ENCODE results near the gene IKBKE.

The IKBKE gene

DNA sequence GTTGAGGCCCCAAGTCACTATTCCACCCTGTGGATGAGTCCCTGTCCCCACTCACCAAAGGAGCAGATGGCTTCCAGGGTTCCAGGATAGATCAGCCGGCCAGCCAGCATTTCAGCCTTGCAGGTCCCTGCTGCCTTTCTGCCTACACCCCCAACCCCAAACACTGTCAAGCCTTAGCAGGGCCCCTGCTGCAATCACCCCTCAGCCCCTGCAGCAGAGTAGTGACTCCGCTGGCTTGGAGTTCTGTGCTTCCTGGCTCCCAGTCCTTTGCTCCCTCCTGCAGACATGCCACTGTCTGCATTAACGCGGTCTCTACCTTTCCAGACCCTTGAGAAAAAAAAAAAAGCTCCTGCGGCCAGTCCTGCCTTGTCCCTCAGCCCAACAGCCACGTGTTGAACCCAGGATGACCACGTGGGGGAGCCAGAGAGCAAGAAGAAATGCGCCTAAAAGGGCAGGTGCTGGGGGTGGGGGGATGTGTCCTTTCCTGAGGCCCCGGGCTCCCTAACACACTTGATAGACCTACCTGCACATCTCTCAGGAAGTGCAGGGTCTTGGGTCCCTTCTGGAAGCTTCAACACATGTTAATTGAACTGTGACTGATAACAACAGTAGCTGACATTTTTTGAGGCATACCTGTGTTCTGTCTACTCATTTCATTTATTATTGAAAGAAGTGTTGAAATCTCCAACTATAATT lies 74.4 kb downstream of the IKBKE start:
- Histone ChIP-seq H4K20me1 (ENCODE audit: insufficient read depth, low read length, poor library complexity, severe bottlenecking) (no peaks in the 10 kb centered on the region), H3K9me2 (replicated peaks; ENCODE audit: low read depth, low read length) (no peaks in the 10 kb centered on the region), H3K79me2 (ENCODE audit: insufficient read depth, low read length) (no peaks in the 10 kb centered on the region), H3K27me3 (ENCODE audit: insufficient read depth, low read length, poor library complexity, severe bottlenecking) (no peaks in the 10 kb centered on the region), H3K4me1 (ENCODE audit: insufficient read depth, low read length, poor library complexity, severe bottlenecking) (no peaks in the 10 kb centered on the region), H3F3A (ENCODE audit: low read depth) (no peaks in the 10 kb centered on the region), H3K4me2 (ENCODE audit: low read depth, low read length, poor library complexity, severe bottlenecking) (no peak overlapping the region), H3K9me3 (ENCODE audit: insufficient read depth, low read depth, low read length) (no peaks in the 10 kb centered on the region), H3K36me3 (ENCODE audit: insufficient read depth, low read length) (no peaks in the 10 kb centered on the region), H3K9ac (ENCODE audit: low read depth, low read length, poor library complexity, severe bottlenecking) (no peak overlapping the region), H2AFZ (ENCODE audit: low read length) (no peak overlapping the region), H3K4me3 (ENCODE audit: low read length, poor library complexity, severe bottlenecking) (no peak overlapping the region)
- TF ChIP-seq EZH2phosphoT487 (IDR thresholded peaks at IDR 0.05; ENCODE audit: borderline replicate concordance): no peak
- TF ChIP-seq, protein P1, sequence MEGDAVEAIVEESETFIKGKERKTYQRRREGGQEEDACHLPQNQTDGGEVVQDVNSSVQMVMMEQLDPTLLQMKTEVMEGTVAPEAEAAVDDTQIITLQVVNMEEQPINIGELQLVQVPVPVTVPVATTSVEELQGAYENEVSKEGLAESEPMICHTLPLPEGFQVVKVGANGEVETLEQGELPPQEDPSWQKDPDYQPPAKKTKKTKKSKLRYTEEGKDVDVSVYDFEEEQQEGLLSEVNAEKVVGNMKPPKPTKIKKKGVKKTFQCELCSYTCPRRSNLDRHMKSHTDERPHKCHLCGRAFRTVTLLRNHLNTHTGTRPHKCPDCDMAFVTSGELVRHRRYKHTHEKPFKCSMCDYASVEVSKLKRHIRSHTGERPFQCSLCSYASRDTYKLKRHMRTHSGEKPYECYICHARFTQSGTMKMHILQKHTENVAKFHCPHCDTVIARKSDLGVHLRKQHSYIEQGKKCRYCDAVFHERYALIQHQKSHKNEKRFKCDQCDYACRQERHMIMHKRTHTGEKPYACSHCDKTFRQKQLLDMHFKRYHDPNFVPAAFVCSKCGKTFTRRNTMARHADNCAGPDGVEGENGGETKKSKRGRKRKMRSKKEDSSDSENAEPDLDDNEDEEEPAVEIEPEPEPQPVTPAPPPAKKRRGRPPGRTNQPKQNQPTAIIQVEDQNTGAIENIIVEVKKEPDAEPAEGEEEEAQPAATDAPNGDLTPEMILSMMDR (conservative IDR thresholded peaks at IDR 0.05; ENCODE audit: low read length): peak; percentile 96

DNA sequence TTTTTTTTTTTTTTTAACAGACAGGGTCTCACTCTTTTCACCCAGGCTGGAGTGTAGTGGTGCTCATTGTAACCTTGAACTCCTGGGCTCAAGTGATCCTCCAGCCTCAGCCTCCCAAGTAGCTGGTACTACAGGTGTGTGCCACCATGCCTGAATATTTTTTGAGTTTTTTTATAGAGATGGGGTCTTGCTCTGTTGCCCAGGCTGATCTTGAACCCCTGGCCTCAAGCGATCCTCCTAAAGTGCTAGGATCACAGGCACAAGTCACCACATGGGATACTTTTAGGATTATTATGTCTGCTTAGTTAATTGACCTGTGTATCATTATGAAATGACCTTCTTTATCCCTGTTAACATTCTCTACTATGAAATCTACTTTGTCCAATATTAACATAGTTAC lies 75.1 kb downstream of the IKBKE start:
- Histone ChIP-seq H3K9me3 (ENCODE audit: insufficient read depth, low read depth, low read length) (no peaks in the 10 kb centered on the region), H2AFZ (ENCODE audit: low read length) (no peak overlapping the region), H3K79me2 (ENCODE audit: insufficient read depth, low read length) (no peaks in the 10 kb centered on the region), H4K20me1 (ENCODE audit: insufficient read depth, low read length, poor library complexity, severe bottlenecking) (no peaks in the 10 kb centered on the region), H3K4me3 (ENCODE audit: low read length, poor library complexity, severe bottlenecking) (no peak overlapping the region), H3F3A (ENCODE audit: low read depth) (no peaks in the 10 kb centered on the region), H3K9ac (ENCODE audit: low read depth, low read length, poor library complexity, severe bottlenecking) (no peak overlapping the region), H3K27me3 (ENCODE audit: insufficient read depth, low read length, poor library complexity, severe bottlenecking) (no peaks in the 10 kb centered on the region), H3K36me3 (ENCODE audit: insufficient read depth, low read length) (no peaks in the 10 kb centered on the region), H3K9me2 (replicated peaks; ENCODE audit: low read depth, low read length) (no peaks in the 10 kb centered on the region), H3K4me1 (ENCODE audit: insufficient read depth, low read length, poor library complexity, severe bottlenecking) (no peaks in the 10 kb centered on the region), H3K4me2 (ENCODE audit: low read depth, low read length, poor library complexity, severe bottlenecking) (no peak overlapping the region)
- TF ChIP-seq, protein P1 (conservative IDR thresholded peaks at IDR 0.05; ENCODE audit: low read length): no peak
- no peak for TF ChIP-seq EZH2phosphoT487 (IDR thresholded peaks at IDR 0.05; ENCODE audit: borderline replicate concordance)
